H9 (cell line): ENCODE results near the gene PTPN2. TPM values are rescaled to one million over a fixed set of nuclear protein-coding genes. Genes with fewer than 3 reads are reported as not detected.

ENCODE experiments used
- DNase-seq: peaks from one replicate; pipeline ENCODE4 v3.0.0-alpha.2; 2017
- H2AFZ ChIP-seq: one replicate; pipeline ENCODE4 v1.6.1; 2013; ENCODE audit warnings: mild to moderate bottlenecking, low read length, control low read depth, moderate library complexity
- H2AK5ac ChIP-seq: 2 replicates; pipeline ENCODE4 v1.6.1; 2013; ENCODE audit warnings: low read length, control low read depth, mixed read lengths; ENCODE audit not compliant: insufficient read length
- H2BK120ac ChIP-seq: one replicate; pipeline ENCODE4 v1.6.1; 2013; ENCODE audit warnings: low read depth, mild to moderate bottlenecking, low read length, control low read depth, inconsistent platforms; ENCODE audit not compliant: poor library complexity, severe bottlenecking
- H2BK12ac ChIP-seq: 2 replicates; pipeline ENCODE4 v1.6.1; 2013; ENCODE audit warnings: low read length, control low read depth, mixed read lengths, low read depth; ENCODE audit not compliant: insufficient read length
- H2BK15ac ChIP-seq: 2 replicates; pipeline ENCODE4 v1.6.1; 2013; ENCODE audit warnings: low read depth, low read length, control low read depth
- H2BK20ac ChIP-seq: one replicate; pipeline ENCODE4 v1.6.1; 2013; ENCODE audit warnings: low read depth, mild to moderate bottlenecking, low read length, control low read depth, inconsistent platforms; ENCODE audit not compliant: poor library complexity, severe bottlenecking
- H2BK5ac ChIP-seq: 2 replicates; pipeline ENCODE4 v1.6.1; 2013; ENCODE audit warnings: low read length, control low read depth, mixed read lengths; ENCODE audit not compliant: insufficient read length
- H3K14ac ChIP-seq: 2 replicates; pipeline ENCODE4 v1.6.1; 2013; ENCODE audit warnings: low read length, control low read depth; ENCODE audit not compliant: insufficient read depth
- H3K18ac ChIP-seq: 2 replicates; pipeline ENCODE4 v1.6.1; 2013; ENCODE audit warnings: low read depth, mild to moderate bottlenecking, mixed read lengths, low read length, control low read depth; ENCODE audit not compliant: insufficient read length
- H3K23ac ChIP-seq: 2 replicates; pipeline ENCODE4 v1.6.1; 2013; ENCODE audit warnings: low read length, control low read depth, mixed read lengths, low read depth; ENCODE audit not compliant: insufficient read length
- H3K23me2 ChIP-seq: 2 replicates; pipeline ENCODE4 v1.6.1; 2013; ENCODE audit warnings: low read depth, mild to moderate bottlenecking, mixed read lengths, low read length, control low read depth; ENCODE audit not compliant: insufficient read length, poor library complexity, severe bottlenecking
- H3K27ac ChIP-seq: 2 replicates; pipeline ENCODE4 v1.5.1; 2013; ENCODE audit warnings: low read length, control low read depth, mixed read lengths, low read depth; ENCODE audit not compliant: insufficient read length
- H3K27me3 ChIP-seq: 2 replicates; pipeline ENCODE4 v1.6.1; 2013; ENCODE audit warnings: low read length, control low read depth, inconsistent platforms; ENCODE audit not compliant: insufficient read depth
- H3K4ac ChIP-seq: 2 replicates; pipeline ENCODE4 v1.6.1; 2013; ENCODE audit warnings: low read depth, mild to moderate bottlenecking, control low read depth, inconsistent platforms, low read length, moderate library complexity
- H3K4me1 ChIP-seq: 2 replicates; pipeline ENCODE4 v1.6.1; 2013; ENCODE audit warnings: low read length, control low read depth, inconsistent platforms; ENCODE audit not compliant: insufficient read depth
- H3K4me2 ChIP-seq: 2 replicates; pipeline ENCODE4 v1.6.1; 2013; ENCODE audit warnings: low read length, control low read depth, mixed read lengths; ENCODE audit not compliant: insufficient read length, insufficient read depth
- H3K56ac ChIP-seq: 2 replicates; pipeline ENCODE4 v1.6.1; 2013; ENCODE audit warnings: low read depth, mild to moderate bottlenecking, mixed read lengths, low read length, control low read depth; ENCODE audit not compliant: insufficient read length
- H3K79me1 ChIP-seq: 2 replicates; pipeline ENCODE4 v1.6.1; 2013; ENCODE audit warnings: low read depth, mild to moderate bottlenecking, moderate library complexity, low read length, control low read depth, inconsistent platforms; ENCODE audit not compliant: insufficient read depth, poor library complexity, severe bottlenecking
- H3K79me2 ChIP-seq: 2 replicates; pipeline ENCODE4 v1.6.1; 2013; ENCODE audit warnings: low read length, control low read depth, inconsistent platforms; ENCODE audit not compliant: insufficient read depth
- H3K9ac ChIP-seq: 2 replicates; pipeline ENCODE4 v1.6.1; 2013; ENCODE audit warnings: low read length, control low read depth, mixed read lengths; ENCODE audit not compliant: insufficient read length; ENCODE audit errors: extremely low read depth
- H3K9me3 ChIP-seq: one replicate; pipeline ENCODE4 v1.6.1; 2013; ENCODE audit warnings: low read depth, low read length, inconsistent platforms; ENCODE audit not compliant: control insufficient read depth
- H3T11ph ChIP-seq: one replicate; pipeline ENCODE4 v1.6.1; 2013; ENCODE audit warnings: mild to moderate bottlenecking, low read length, control low read depth, inconsistent platforms
- H4K20me1 ChIP-seq: one replicate; pipeline ENCODE4 v1.6.1; 2013; ENCODE audit not compliant: control insufficient read depth, insufficient read length, insufficient read depth
- H4K5ac ChIP-seq: 2 replicates; pipeline ENCODE4 v1.6.1; 2013; ENCODE audit warnings: low read depth, mild to moderate bottlenecking, mixed read lengths, low read length, control low read depth; ENCODE audit not compliant: insufficient read length
- H4K8ac ChIP-seq: replicated peaks from 2 replicates; pipeline ENCODE4 v1.6.1; 2013; ENCODE audit warnings: low read length, control low read depth, mixed read lengths, low read depth; ENCODE audit not compliant: insufficient read length
- H4K91ac ChIP-seq: 2 replicates; pipeline ENCODE4 v1.6.1; 2013; ENCODE audit warnings: low read depth, mild to moderate bottlenecking, moderate library complexity, mixed read lengths, low read length, control low read depth; ENCODE audit not compliant: insufficient read length
- H3K27ac Mint-ChIP-seq, 3 experiments: 2 replicates in 2 of 3; 3 replicates in 1 of 3; pipeline ENCODE4 v1.8.0; 2020 to 2021; ENCODE audit warnings: mixed read lengths in 3 of 3, mild to moderate bottlenecking in 1 of 3, moderate library complexity in 1 of 3
- H3K27me3 Mint-ChIP-seq: 2 replicates; pipeline ENCODE4 v1.8.0; 2021; ENCODE audit warnings: low read depth, mild to moderate bottlenecking, moderate library complexity, mixed read lengths
- H3K36me3 Mint-ChIP-seq, 3 experiments: 2 replicates in 2 of 3; 3 replicates in 1 of 3; pipeline ENCODE4 v1.8.0; 2020 to 2021; ENCODE audit warnings: low read depth in 3 of 3, mixed read lengths in 3 of 3; ENCODE audit not compliant: insufficient read depth in 1 of 3
- H3K4me1 Mint-ChIP-seq, 2 experiments: 2 replicates each; pipeline ENCODE4 v1.8.0; 2020; ENCODE audit warnings: mixed read lengths in 2 of 2
- H3K4me3 Mint-ChIP-seq, 2 experiments: 2 replicates in 1 of 2; 3 replicates in 1 of 2; pipeline ENCODE4 v1.8.0; 2020 to 2021; ENCODE audit warnings: mild to moderate bottlenecking in 2 of 2, mixed read lengths in 2 of 2, moderate library complexity in 1 of 2
- H3K9me3 Mint-ChIP-seq, 2 experiments: 2 replicates in 1 of 2; 3 replicates in 1 of 2; pipeline ENCODE4 v1.8.0; 2020; ENCODE audit warnings: mild to moderate bottlenecking in 2 of 2, mixed read lengths in 2 of 2, moderate library complexity in 1 of 2
- CTCF ChIP-seq: fragments of 200-600 bp; sonication (generic); conservative IDR thresholded peaks from 3 replicates; pipeline ENCODE4 v1.8.0; 2021; ENCODE audit warnings: antibody characterized with exemption, mild to moderate bottlenecking
- WGBS: extraction: QIAGEN DNeasy Blood & Tissue Kit; methylation state at CpG from one replicate; pipeline ENCODE4 v1.1.7; 2013; ENCODE audit warnings: missing lambda C conversion rate, low lambda C conversion rate, mixed read lengths; ENCODE audit not compliant: insufficient read length; ENCODE audit errors: extremely low coverage; 5-methylcytosine and 5-hydroxymethylcytosine counted together
- total RNA-seq: library from RNA; stranded (reverse); gene quantifications from 2 replicates; pipeline ENCODE4 v1.2.1, GENCODE V29; 2021

The PTPN2 gene
- total RNA-seq, 1 experiment from 2014 or later, result 48.7 TPM

GRCh38 chr18:12928641-12929040 is 44.6 kb upstream of the PTPN2 start:
- Histone ChIP-seq H3K9me3 (no peaks in the 10 kb centered on the region), H3K27me3 (no peaks in the 10 kb centered on the region), H2BK120ac (no peak overlapping the region), H3K23ac (no peak overlapping the region), H2BK20ac (no peak overlapping the region), H4K5ac (no peak overlapping the region), H2BK15ac (no peak overlapping the region), H3K14ac (no peak overlapping the region), H2BK12ac (no peak overlapping the region), H2AK5ac (no peak overlapping the region), H4K20me1 (peaks cover 2% of the 10 kb centered on the region), H3K27ac (no peak overlapping the region), H2AFZ (no peak overlapping the region), H3K79me1 (no peaks in the 10 kb centered on the region), H3K4ac (no peak overlapping the region), H3K18ac (no peak overlapping the region), H3K79me2 (no peaks in the 10 kb centered on the region), H3T11ph (no peak overlapping the region), H3K23me2 (no peaks in the 10 kb centered on the region), H3K9ac (no peak overlapping the region), H3K4me1 (no peaks in the 10 kb centered on the region), H3K56ac (no peak overlapping the region), H4K8ac (no peak overlapping the region), H3K4me2 (no peak overlapping the region), H2BK5ac (no peak overlapping the region), H4K91ac (no peak overlapping the region)
- Mint-ChIP-seq H3K4me3 (no peak overlapping the region), H3K27ac (no peak overlapping the region), H3K36me3 (no peaks in the 10 kb centered on the region), H3K9me3 (no peaks in the 10 kb centered on the region; a peak in 1 of 5 replicates), H3K27me3 (no peaks in the 10 kb centered on the region), H3K4me1 (peaks cover 7 to 11% of the 10 kb centered on the region in 2 experiments)
- TF ChIP-seq CTCF, result no peak
- no peak for DNase-seq
- WGBS, result no CpG with 5 or more reads among the region's 5 CpGs
